CD4-positive, alpha-beta T cell treated with Interleukin-4 for 1 hour (primary cell): ENCODE data around the gene PIP5KL1.

Experiments
- DNase-seq, 2 donors: peaks; one replicate each; pipeline ENCODE4 v3.0.0-alpha.2; 2020 to 2022

The PIP5KL1 gene

GRCh38 chr9:127968042-127968441, 37.5 kb upstream of the PIP5KL1 start:
- DNase-seq: no peak

GRCh38 chr9:127967151-127967809, 36.7 kb upstream of the PIP5KL1 start:
- DNase-seq: no peak

GRCh38 chr9:127966416-127967150, 36.0 kb upstream of the PIP5KL1 start:
- no peak for DNase-seq

- no peak for DNase-seq
Measured at GRCh38 chr9:127965953-127966352, 35.4 kb upstream of the PIP5KL1 start.

- no peak for DNase-seq
Measured at GRCh38 chr9:127963359-127964064, 32.9 kb upstream of the PIP5KL1 start.

- no peak for DNase-seq
Measured at GRCh38 chr9:127963041-127963358, 32.4 kb upstream of the PIP5KL1 start.

- no peak for DNase-seq
Measured at GRCh38 chr9:127962278-127962677, 31.7 kb upstream of the PIP5KL1 start.

- no peak for DNase-seq
Measured at GRCh38 chr9:127961613-127962155, 31.1 kb upstream of the PIP5KL1 start.

- no peak for DNase-seq
Measured at GRCh38 chr9:127961155-127961490, 30.5 kb upstream of the PIP5KL1 start.

GRCh38 chr9:127960410-127961154, 30.0 kb upstream of the PIP5KL1 start:
- DNase-seq: no peak

GRCh38 chr9:127959841-127960409, 29.3 kb upstream of the PIP5KL1 start:
- no peak for DNase-seq

GRCh38 chr9:127959398-127959797, 28.8 kb upstream of the PIP5KL1 start:
- no peak for DNase-seq

GRCh38 chr9:127958728-127959127, 28.2 kb upstream of the PIP5KL1 start:
- DNase-seq: no peak

- peak; percentile 78 to 80 for DNase-seq
Measured at GRCh38 chr9:127955294-127956015, 24.9 kb upstream of the PIP5KL1 start.

- DNase-seq: no peak
Measured at GRCh38 chr9:127954831-127955293, 24.3 kb upstream of the PIP5KL1 start.

- no peak for DNase-seq
Measured at GRCh38 chr9:127953768-127954505, 23.4 kb upstream of the PIP5KL1 start.

- DNase-seq: no peak
Measured at GRCh38 chr9:127953154-127953553, 22.6 kb upstream of the PIP5KL1 start.

- DNase-seq: no peak
Measured at GRCh38 chr9:127950513-127951289, 20.1 kb upstream of the PIP5KL1 start.

- DNase-seq: no peak
Measured at GRCh38 chr9:127949827-127950512, 19.4 kb upstream of the PIP5KL1 start.
